ENCODE measurements around the gene OXNAD1.

The OXNAD1 gene

GRCh38 chr3:16346413-16347081 is 81.5 kb downstream of the OXNAD1 start:
- Histone ChIP-seq H3K4me1 (ENCODE audit: control insufficient read depth in 1 of 2, insufficient read depth in 2 of 2, low read length in 2 of 2) (no peaks in the 10 kb centered on the region), H3K4me3 (ENCODE audit: low read depth in 1 of 2, low read length in 2 of 2) (no peak overlapping the region), H3K36me3 (ENCODE audit: control insufficient read depth in 1 of 2, insufficient read depth in 2 of 2, low read length in 2 of 2) (peaks cover 0 to 7% of the 10 kb centered on the region in 2 donors), H3K9me3 (ENCODE audit: control insufficient read depth in 1 of 2, low read length in 2 of 2) (no peaks in the 10 kb centered on the region), H3K27me3 (ENCODE audit: low read depth, low read length) (no peaks in the 10 kb centered on the region), H3K27ac (ENCODE audit: low read length) (no peak overlapping the region)

GRCh38 chr3:16347548-16347947 is 82.5 kb downstream of the OXNAD1 start:
- no peaks in the 10 kb centered on the region for H3K27me3 ChIP-seq (ENCODE audit: low read depth, low read length)

GRCh38 chr3:16349986-16350596 is 85.1 kb downstream of the OXNAD1 start:
- Histone ChIP-seq H3K4me1 (ENCODE audit: control insufficient read depth in 1 of 2, insufficient read depth in 2 of 2, low read length in 2 of 2) (no peaks in the 10 kb centered on the region), H3K27me3 (ENCODE audit: low read depth, low read length) (no peaks in the 10 kb centered on the region), H3K9me3 (ENCODE audit: control insufficient read depth in 1 of 2, low read length in 2 of 2) (no peaks in the 10 kb centered on the region), H3K4me3 (ENCODE audit: low read depth in 1 of 2, low read length in 2 of 2) (no peak overlapping the region), H3K36me3 (ENCODE audit: control insufficient read depth in 1 of 2, insufficient read depth in 2 of 2, low read length in 2 of 2) (peaks cover 0 to 7% of the 10 kb centered on the region in 2 donors), H3K27ac (ENCODE audit: low read length) (no peak overlapping the region)

More at GRCh38 chr3:16347548-16347947, 82.5 kb downstream of the OXNAD1 start:
- no peaks in the 10 kb centered on the region for H3K4me1 ChIP-seq (ENCODE audit: control insufficient read depth in 1 of 2, insufficient read depth in 2 of 2, low read length in 2 of 2)
- H3K27ac ChIP-seq (ENCODE audit: low read length): no peak overlapping the region
- no peak overlapping the region for H3K4me3 ChIP-seq (ENCODE audit: low read depth in 1 of 2, low read length in 2 of 2)
- H3K36me3 ChIP-seq (ENCODE audit: control insufficient read depth in 1 of 2, insufficient read depth in 2 of 2, low read length in 2 of 2): peaks cover 0 to 7% of the 10 kb centered on the region in 2 donors
- no peaks in the 10 kb centered on the region for H3K9me3 ChIP-seq (ENCODE audit: control insufficient read depth in 1 of 2, low read length in 2 of 2)

GRCh38 chr3:16350597-16351318 is 85.7 kb downstream of the OXNAD1 start:
- no peaks in the 10 kb centered on the region for H3K4me1 ChIP-seq (ENCODE audit: control insufficient read depth in 1 of 2, insufficient read depth in 2 of 2, low read length in 2 of 2)
- H3K36me3 ChIP-seq (ENCODE audit: control insufficient read depth in 1 of 2, insufficient read depth in 2 of 2, low read length in 2 of 2): peaks cover 0 to 7% of the 10 kb centered on the region in 2 donors
- no peak overlapping the region for H3K4me3 ChIP-seq (ENCODE audit: low read depth in 1 of 2, low read length in 2 of 2)
- no peaks in the 10 kb centered on the region for H3K27me3 ChIP-seq (ENCODE audit: low read depth, low read length)
- H3K9me3 ChIP-seq (ENCODE audit: control insufficient read depth in 1 of 2, low read length in 2 of 2): no peaks in the 10 kb centered on the region
- no peak overlapping the region for H3K27ac ChIP-seq (ENCODE audit: low read length)

GRCh38 chr3:16352428-16352827 is 87.4 kb downstream of the OXNAD1 start:
- Histone ChIP-seq H3K4me3 (ENCODE audit: low read depth in 1 of 2, low read length in 2 of 2) (no peak overlapping the region), H3K27me3 (ENCODE audit: low read depth, low read length) (no peaks in the 10 kb centered on the region), H3K27ac (ENCODE audit: low read length) (no peak overlapping the region), H3K4me1 (ENCODE audit: control insufficient read depth in 1 of 2, insufficient read depth in 2 of 2, low read length in 2 of 2) (peaks cover 0 to 1% of the 10 kb centered on the region in 2 donors), H3K36me3 (ENCODE audit: control insufficient read depth in 1 of 2, insufficient read depth in 2 of 2, low read length in 2 of 2) (peaks cover 0 to 7% of the 10 kb centered on the region in 2 donors), H3K9me3 (ENCODE audit: control insufficient read depth in 1 of 2, low read length in 2 of 2) (no peaks in the 10 kb centered on the region)

GRCh38 chr3:16354291-16354690 is 89.3 kb downstream of the OXNAD1 start:
- peaks cover 0 to 12% of the 10 kb centered on the region in 2 donors for H3K4me1 ChIP-seq (ENCODE audit: control insufficient read depth in 1 of 2, insufficient read depth in 2 of 2, low read length in 2 of 2)
- no peaks in the 10 kb centered on the region for H3K9me3 ChIP-seq (ENCODE audit: control insufficient read depth in 1 of 2, low read length in 2 of 2)
- peaks cover 0 to 5% of the 10 kb centered on the region in 2 donors for H3K36me3 ChIP-seq (ENCODE audit: control insufficient read depth in 1 of 2, insufficient read depth in 2 of 2, low read length in 2 of 2)
- no peak overlapping the region for H3K4me3 ChIP-seq (ENCODE audit: low read depth in 1 of 2, low read length in 2 of 2)
- H3K27ac ChIP-seq (ENCODE audit: low read length): no peak overlapping the region
- H3K27me3 ChIP-seq (ENCODE audit: low read depth, low read length): no peaks in the 10 kb centered on the region
